ENCODE data around the gene MAGEB6. TPM values are rescaled to one million over a fixed set of nuclear protein-coding genes. Genes with fewer than 3 reads are reported as not detected.
"Not testable (repeated sequence)": the region's sequence is repeated elsewhere in the genome, so short reads cannot be mapped to it uniquely, and the experiment has no call there.

The MAGEB6 gene, protein sequence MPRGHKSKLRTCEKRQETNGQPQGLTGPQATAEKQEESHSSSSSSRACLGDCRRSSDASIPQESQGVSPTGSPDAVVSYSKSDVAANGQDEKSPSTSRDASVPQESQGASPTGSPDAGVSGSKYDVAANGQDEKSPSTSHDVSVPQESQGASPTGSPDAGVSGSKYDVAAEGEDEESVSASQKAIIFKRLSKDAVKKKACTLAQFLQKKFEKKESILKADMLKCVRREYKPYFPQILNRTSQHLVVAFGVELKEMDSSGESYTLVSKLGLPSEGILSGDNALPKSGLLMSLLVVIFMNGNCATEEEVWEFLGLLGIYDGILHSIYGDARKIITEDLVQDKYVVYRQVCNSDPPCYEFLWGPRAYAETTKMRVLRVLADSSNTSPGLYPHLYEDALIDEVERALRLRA
- not detected in 2 replicates for total RNA-seq

GRCh38 chrX:26192204-26192603 is at the start of gene MAGEB6:
TSS of gene MAGEB6 (plus strand) at chrX:26192440. CDS start at chrX:26193847, 1,407 bp downstream.
- H3K36me3 ChIP-seq (ENCODE audit: control insufficient read depth, insufficient read depth, low read length), result no peaks in the 10 kb centered on the region
- no peak within 1 kb of the TSS for H3K4me3 ChIP-seq (ENCODE audit: low read depth, low read length)
- DNase-seq (ENCODE audit: low read depth), result no peak
- no peak for FAIRE-seq
- no peak for TF ChIP-seq CTCF (IDR thresholded peaks at IDR 0.05; ENCODE audit: insufficient read depth, low read length, severe bottlenecking)
- no peaks in the 10 kb centered on the region for H3K27me3 ChIP-seq (ENCODE audit: control insufficient read depth, insufficient read depth, low read length)

- no peak for TF ChIP-seq CTCF (IDR thresholded peaks at IDR 0.05; ENCODE audit: insufficient read depth, low read length, severe bottlenecking)
- peak; percentile 10 for DNase-seq (ENCODE audit: low read depth)
- no peak overlapping the region for H3K4me3 ChIP-seq (ENCODE audit: low read depth, low read length)
- no peaks in the 10 kb centered on the region for H3K27me3 ChIP-seq (ENCODE audit: control insufficient read depth, insufficient read depth, low read length)
- FAIRE-seq, result no peak
- no peaks in the 10 kb centered on the region for H3K36me3 ChIP-seq (ENCODE audit: control insufficient read depth, insufficient read depth, low read length)
Observed at GRCh38 chrX:26146024-26146423, 46.2 kb upstream of the MAGEB6 start.

DNA sequence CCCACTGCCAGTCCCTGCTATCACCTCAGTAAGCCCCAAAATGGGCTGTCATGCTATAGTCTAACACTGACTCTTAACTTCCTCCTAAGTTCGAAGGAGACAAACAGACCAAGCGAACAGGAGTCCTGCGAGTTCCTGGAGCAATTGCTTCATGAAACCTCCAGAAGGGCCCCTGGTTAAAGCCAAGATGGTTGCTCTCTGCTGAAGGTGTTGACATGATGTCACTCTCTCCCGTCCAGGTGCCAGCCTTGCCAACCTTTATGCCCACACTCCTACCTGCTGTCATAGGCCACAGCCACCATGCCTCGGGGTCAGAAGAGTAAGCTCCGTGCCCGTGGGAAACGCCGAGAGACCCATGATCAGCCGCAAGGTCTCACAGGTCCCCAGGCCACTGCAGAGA is 31.9 kb upstream of the MAGEB6 start, which contains the start of gene MAGEB6B:
Gene MAGEB6B (plus strand): TSS at position 301 of the 400 bp plus-strand sequence. CDS start 0 bp downstream, at position 301.
- no peak for DNase-seq (ENCODE audit: low read depth)
- FAIRE-seq, result no peak
- no peaks in the 10 kb centered on the region for H3K27me3 ChIP-seq (ENCODE audit: control insufficient read depth, insufficient read depth, low read length)
- no peaks in the 10 kb centered on the region for H3K36me3 ChIP-seq (ENCODE audit: control insufficient read depth, insufficient read depth, low read length)
- no peak within 1 kb of the TSS for H3K4me3 ChIP-seq (ENCODE audit: low read depth, low read length)
- no peak for TF ChIP-seq CTCF (IDR thresholded peaks at IDR 0.05; ENCODE audit: insufficient read depth, low read length, severe bottlenecking)

- no peak for TF ChIP-seq CTCF (IDR thresholded peaks at IDR 0.05; ENCODE audit: insufficient read depth, low read length, severe bottlenecking)
- no peaks in the 10 kb centered on the region for H3K27me3 ChIP-seq (ENCODE audit: control insufficient read depth, insufficient read depth, low read length)
- no peak for DNase-seq (ENCODE audit: low read depth)
- no peak overlapping the region for H3K4me3 ChIP-seq (ENCODE audit: low read depth, low read length)
- FAIRE-seq, result no peak
- no peaks in the 10 kb centered on the region for H3K36me3 ChIP-seq (ENCODE audit: control insufficient read depth, insufficient read depth, low read length)
Observed at GRCh38 chrX:26203561-26203960, 11.3 kb downstream of the MAGEB6 start.

- not testable (repeated sequence) for H3K36me3 ChIP-seq (ENCODE audit: control insufficient read depth, insufficient read depth, low read length); H3K27me3 ChIP-seq (ENCODE audit: control insufficient read depth, insufficient read depth, low read length); FAIRE-seq; H3K4me3 ChIP-seq (ENCODE audit: low read depth, low read length); DNase-seq (ENCODE audit: low read depth)
Observed at GRCh38 chrX:26204717-26205116, 12.5 kb downstream of the MAGEB6 start.

DNA sequence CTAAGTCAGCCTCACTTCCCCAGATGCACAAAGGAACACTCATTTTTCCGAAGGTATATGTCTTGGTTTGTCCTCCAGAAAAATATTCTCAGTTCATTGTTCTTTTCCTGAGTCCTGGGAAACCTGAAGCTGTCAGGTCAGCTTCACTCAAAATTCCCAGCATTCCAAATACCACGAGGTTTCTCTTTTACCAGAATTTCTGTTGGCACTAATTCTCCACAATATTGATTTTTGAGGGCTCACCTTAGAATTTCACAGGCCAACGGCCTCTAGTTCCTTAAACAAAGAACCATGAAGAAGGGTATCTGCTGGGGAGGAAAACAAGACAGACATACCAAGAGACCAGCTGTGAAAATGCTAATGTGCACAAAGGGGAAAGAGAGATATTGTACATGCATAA is 15.8 kb downstream of the MAGEB6 start:
- no peaks in the 10 kb centered on the region for H3K36me3 ChIP-seq (ENCODE audit: control insufficient read depth, insufficient read depth, low read length)
- TF ChIP-seq CTCF (IDR thresholded peaks at IDR 0.05; ENCODE audit: insufficient read depth, low read length, severe bottlenecking), result no peak
- FAIRE-seq, result no peak
- H3K27me3 ChIP-seq (ENCODE audit: control insufficient read depth, insufficient read depth, low read length), result no peaks in the 10 kb centered on the region
- no peak for DNase-seq (ENCODE audit: low read depth)
- no peak overlapping the region for H3K4me3 ChIP-seq (ENCODE audit: low read depth, low read length)
